GM12875 (cell line): ENCODE measurements around the gene DHCR7.

Source experiments
- H3K4me3 ChIP-seq: one replicate; pipeline ENCODE4 v1.5.1; 2011; ENCODE audit warnings: low read depth, low read length, control low read depth
- TF ChIP-seq, protein P1 (sequence below): IDR thresholded peaks from 2 replicates; pipeline ENCODE4 v1.5.1; 2011; ENCODE audit warnings: low read depth, mild to moderate bottlenecking, control low read depth, inconsistent platforms, low read length, moderate library complexity, borderline replicate concordance; ENCODE audit not compliant: insufficient read depth

Gene DHCR7, protein sequence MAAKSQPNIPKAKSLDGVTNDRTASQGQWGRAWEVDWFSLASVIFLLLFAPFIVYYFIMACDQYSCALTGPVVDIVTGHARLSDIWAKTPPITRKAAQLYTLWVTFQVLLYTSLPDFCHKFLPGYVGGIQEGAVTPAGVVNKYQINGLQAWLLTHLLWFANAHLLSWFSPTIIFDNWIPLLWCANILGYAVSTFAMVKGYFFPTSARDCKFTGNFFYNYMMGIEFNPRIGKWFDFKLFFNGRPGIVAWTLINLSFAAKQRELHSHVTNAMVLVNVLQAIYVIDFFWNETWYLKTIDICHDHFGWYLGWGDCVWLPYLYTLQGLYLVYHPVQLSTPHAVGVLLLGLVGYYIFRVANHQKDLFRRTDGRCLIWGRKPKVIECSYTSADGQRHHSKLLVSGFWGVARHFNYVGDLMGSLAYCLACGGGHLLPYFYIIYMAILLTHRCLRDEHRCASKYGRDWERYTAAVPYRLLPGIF

GRCh38 chr11:71448257-71449171, at the start of gene DHCR7:
Gene DHCR7 (minus strand): TSS chr11:71448393. CDS start chr11:71444952, 3,441 bp downstream.
- TF ChIP-seq, protein P1, sequence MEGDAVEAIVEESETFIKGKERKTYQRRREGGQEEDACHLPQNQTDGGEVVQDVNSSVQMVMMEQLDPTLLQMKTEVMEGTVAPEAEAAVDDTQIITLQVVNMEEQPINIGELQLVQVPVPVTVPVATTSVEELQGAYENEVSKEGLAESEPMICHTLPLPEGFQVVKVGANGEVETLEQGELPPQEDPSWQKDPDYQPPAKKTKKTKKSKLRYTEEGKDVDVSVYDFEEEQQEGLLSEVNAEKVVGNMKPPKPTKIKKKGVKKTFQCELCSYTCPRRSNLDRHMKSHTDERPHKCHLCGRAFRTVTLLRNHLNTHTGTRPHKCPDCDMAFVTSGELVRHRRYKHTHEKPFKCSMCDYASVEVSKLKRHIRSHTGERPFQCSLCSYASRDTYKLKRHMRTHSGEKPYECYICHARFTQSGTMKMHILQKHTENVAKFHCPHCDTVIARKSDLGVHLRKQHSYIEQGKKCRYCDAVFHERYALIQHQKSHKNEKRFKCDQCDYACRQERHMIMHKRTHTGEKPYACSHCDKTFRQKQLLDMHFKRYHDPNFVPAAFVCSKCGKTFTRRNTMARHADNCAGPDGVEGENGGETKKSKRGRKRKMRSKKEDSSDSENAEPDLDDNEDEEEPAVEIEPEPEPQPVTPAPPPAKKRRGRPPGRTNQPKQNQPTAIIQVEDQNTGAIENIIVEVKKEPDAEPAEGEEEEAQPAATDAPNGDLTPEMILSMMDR: no peak
- peak within 1 kb of the TSS; percentile 85 for H3K4me3 ChIP-seq

- H3K4me3 ChIP-seq: no peak overlapping the region
- TF ChIP-seq, protein P1: no peak
Observed at GRCh38 chr11:71496421-71496820, 48.2 kb upstream of the DHCR7 start.

DNA sequence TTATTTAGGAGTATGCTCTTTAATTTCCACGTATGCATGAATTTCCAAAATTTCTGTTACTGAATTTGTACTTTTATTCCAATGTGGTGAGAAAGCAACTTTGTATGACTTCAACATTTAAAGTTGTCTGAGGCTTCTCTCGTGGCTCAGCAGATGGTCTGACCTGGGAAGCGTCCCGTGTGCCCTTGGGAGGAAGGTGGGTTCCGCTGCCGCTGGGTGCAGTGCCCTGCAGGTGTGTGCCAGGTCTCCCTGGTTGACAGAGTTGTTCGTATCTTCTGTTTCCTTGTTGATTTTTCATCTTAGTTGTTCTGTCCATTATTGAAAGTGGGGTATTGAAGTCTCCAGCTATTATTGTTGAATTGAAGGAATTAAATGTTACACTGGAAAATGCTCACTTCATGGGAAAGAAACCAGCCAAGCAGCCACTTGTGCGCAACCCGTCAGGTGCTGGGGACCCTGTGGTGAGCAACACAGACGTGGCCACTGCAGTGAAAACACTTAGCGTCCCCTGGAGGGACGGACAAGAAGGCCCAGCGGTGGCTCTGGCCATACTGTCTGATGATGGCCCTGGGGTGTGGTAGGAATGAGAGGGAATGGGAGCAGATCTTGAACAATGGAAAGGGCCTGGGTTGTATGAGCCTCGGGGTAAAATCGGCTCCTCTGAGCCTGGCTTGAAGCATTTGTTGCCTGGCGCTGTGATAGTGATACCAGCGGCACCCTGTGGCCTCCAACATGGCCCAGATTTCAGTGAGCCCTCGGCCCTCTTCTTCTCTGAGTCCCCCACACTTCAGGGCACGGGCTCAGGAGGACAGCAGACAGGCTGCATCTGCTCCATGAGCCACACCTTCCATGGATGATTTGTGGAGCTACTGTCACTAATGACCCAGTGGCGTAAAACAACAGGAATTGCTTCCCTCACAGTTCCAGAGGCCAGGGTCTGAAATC, 47.4 kb upstream of the DHCR7 start:
- no peak overlapping the region for H3K4me3 ChIP-seq
- TF ChIP-seq, protein P1: no peak

GRCh38 chr11:71491940-71492339, 43.7 kb upstream of the DHCR7 start:
- TF ChIP-seq, protein P1: no peak
- H3K4me3 ChIP-seq: no peak overlapping the region

GRCh38 chr11:71491531-71491930, 43.3 kb upstream of the DHCR7 start:
- TF ChIP-seq, protein P1: no peak
- H3K4me3 ChIP-seq: no peak overlapping the region

- TF ChIP-seq, protein P1: no peak
- no peak overlapping the region for H3K4me3 ChIP-seq
Observed at GRCh38 chr11:71490731-71491390, 42.7 kb upstream of the DHCR7 start.
